ENCODE measurements around the gene BIRC6.

BIRC6 gene

DNA sequence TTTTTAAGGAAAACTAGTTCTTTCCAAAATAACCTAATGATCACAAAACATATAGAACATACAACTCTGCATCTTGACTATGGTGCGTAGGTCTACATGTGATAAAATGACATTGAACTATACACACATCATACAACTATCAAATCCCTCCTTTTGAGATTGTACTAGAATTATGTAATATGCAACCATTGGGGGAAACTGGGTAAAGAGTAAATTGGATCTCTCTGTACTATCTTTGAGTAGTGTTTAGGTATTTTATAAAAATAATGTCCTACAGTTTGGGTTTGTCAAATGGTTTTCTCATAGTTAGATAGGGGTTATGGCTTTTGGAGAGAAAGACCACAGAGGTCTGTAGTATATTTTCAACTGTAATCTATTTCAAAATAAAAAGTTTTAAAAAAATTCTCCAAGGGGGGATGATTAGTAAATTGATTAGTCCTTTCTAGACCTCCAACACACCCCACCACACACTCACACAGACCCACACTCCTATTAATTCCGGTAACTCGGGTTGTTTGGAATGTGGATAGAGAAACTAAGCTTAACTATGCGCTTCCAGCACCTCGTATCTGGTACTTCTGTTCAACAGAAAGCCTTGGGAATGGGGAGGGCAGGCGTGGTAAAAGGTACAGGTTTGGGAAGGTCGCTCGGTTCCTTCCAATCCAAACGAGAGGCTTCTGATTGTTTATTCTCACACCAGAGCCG is 695 bp upstream of the BIRC6 start:
- Histone ChIP-seq H3F3A (ENCODE audit: insufficient read depth, low read length) (no peaks in the 10 kb centered on the region; the same call in 1 of the 2 replicates), H3K4me1 (ENCODE audit: insufficient read depth, low read length, severe bottlenecking) (peaks cover 33% of the 10 kb centered on the region), H3K4me2 (ENCODE audit: low read length) (peak overlapping the region; percentile 99), H3K27ac (ENCODE audit: low read depth, low read length, poor library complexity, severe bottlenecking) (peak overlapping the region; percentile 78), H3K79me2 (ENCODE audit: insufficient read depth, low read length) (peaks cover 37% of the 10 kb centered on the region), H2AFZ (ENCODE audit: low read length) (0 out of 2 replicates have a peak overlapping the region, but pooled peaks have one; percentile 5), H3K27me3 (ENCODE audit: insufficient read depth, low read length) (no peaks in the 10 kb centered on the region), H3K36me3 (ENCODE audit: insufficient read depth, low read length) (peaks cover 15% of the 10 kb centered on the region), H3K4me3 (ENCODE audit: low read depth, low read length, poor library complexity, severe bottlenecking) (peak overlapping the region; percentile 99), H4K20me1 (ENCODE audit: insufficient read depth, low read length) (no peaks in the 10 kb centered on the region), H3K9me2 (ENCODE audit: low read depth, low read length) (no peaks in the 10 kb centered on the region), H3K9ac (ENCODE audit: low read length) (peak overlapping the region; percentile 99), H3K9me3 (ENCODE audit: low read length) (no peaks in the 10 kb centered on the region)
- TF ChIP-seq EZH2 (IDR thresholded peaks at IDR 0.05; ENCODE audit: borderline replicate concordance, low read length) = no peak
- TF ChIP-seq, protein P1, sequence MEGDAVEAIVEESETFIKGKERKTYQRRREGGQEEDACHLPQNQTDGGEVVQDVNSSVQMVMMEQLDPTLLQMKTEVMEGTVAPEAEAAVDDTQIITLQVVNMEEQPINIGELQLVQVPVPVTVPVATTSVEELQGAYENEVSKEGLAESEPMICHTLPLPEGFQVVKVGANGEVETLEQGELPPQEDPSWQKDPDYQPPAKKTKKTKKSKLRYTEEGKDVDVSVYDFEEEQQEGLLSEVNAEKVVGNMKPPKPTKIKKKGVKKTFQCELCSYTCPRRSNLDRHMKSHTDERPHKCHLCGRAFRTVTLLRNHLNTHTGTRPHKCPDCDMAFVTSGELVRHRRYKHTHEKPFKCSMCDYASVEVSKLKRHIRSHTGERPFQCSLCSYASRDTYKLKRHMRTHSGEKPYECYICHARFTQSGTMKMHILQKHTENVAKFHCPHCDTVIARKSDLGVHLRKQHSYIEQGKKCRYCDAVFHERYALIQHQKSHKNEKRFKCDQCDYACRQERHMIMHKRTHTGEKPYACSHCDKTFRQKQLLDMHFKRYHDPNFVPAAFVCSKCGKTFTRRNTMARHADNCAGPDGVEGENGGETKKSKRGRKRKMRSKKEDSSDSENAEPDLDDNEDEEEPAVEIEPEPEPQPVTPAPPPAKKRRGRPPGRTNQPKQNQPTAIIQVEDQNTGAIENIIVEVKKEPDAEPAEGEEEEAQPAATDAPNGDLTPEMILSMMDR (IDR thresholded peaks at IDR 0.05; ENCODE audit: low read length) = no peak

DNA sequence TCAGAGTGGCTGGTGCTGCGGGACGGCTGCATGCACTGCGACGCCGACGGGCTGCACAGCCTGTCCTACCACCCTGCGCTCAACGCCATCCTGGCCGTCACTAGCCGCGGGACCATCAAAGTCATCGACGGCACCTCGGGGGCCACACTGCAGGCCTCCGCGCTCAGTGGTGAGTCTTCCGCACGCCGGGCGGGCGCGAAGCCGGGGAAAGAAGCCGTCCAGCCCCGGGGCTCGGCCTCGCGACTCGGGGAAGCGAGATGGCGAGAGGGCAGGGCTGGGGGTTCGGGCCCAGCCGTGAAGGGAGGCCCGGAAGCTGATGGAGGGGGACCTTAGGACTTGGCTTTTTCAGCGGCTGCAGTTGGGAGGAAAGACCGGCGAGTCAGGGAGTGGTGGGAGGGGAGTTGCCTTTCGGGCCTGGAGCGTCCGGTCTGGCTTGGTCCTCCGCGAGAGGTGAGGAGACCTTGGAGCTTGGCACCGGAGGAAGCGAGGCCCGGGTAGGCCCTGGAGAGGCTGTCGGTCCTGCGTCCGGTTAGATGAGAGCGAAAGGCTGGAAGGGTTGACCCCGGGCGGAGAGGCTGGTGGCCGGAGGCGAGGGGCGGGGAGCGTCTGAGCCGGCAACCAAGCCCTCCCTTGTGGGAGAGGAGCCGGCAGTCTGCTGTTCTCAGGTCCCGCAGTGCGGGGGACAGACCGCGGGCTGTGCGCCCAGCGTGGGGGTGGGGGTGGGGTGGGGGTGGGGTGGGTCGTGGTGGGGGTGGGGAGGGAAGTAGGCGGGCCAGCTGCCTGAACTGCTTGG is 691 bp downstream of the BIRC6 start:
- Histone ChIP-seq H3K27ac (ENCODE audit: low read depth, low read length, poor library complexity, severe bottlenecking) (peak overlapping the region; percentile 78), H3F3A (ENCODE audit: insufficient read depth, low read length) (no peaks in the 10 kb centered on the region; the same call in 1 of the 2 replicates), H3K4me2 (ENCODE audit: low read length) (peak overlapping the region; percentile 99), H3K27me3 (ENCODE audit: insufficient read depth, low read length) (no peaks in the 10 kb centered on the region), H3K9me2 (ENCODE audit: low read depth, low read length) (no peaks in the 10 kb centered on the region), H4K20me1 (ENCODE audit: insufficient read depth, low read length) (no peaks in the 10 kb centered on the region), H3K4me3 (ENCODE audit: low read depth, low read length, poor library complexity, severe bottlenecking) (peak overlapping the region; percentile 99), H2AFZ (ENCODE audit: low read length) (0 out of 2 replicates have a peak overlapping the region, but pooled peaks have one; percentile 44), H3K9me3 (ENCODE audit: low read length) (peaks cover 3% of the 10 kb centered on the region; the same call in 1 of the 2 replicates), H3K9ac (ENCODE audit: low read length) (peak overlapping the region; percentile 99), H3K4me1 (ENCODE audit: insufficient read depth, low read length, severe bottlenecking) (peaks cover 33% of the 10 kb centered on the region), H3K79me2 (ENCODE audit: insufficient read depth, low read length) (peaks cover 51% of the 10 kb centered on the region), H3K36me3 (ENCODE audit: insufficient read depth, low read length) (peaks cover 27% of the 10 kb centered on the region)
- TF ChIP-seq, protein P1 (IDR thresholded peaks at IDR 0.05; ENCODE audit: low read length) = no peak
- TF ChIP-seq EZH2 (IDR thresholded peaks at IDR 0.05; ENCODE audit: borderline replicate concordance, low read length) = no peak

DNA sequence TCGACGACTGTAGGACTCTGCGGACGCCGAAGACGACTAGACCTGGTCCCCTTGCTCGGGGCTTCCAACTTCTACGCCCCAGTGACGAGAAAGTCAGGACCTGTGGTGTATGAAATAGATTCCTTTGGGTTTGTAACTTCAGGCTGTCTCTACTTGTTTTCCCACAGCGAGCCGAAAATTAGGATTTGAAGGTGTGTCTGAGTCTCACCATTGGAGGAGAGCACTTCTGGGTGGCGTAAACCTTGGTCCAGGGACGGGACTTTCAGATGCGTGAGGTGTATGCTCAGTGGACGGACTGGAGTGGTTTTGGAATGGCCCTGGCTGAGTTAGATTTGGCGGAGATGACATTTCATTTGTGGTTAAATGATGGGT is 1.3 kb downstream of the BIRC6 start:
- H3K9me2 ChIP-seq (ENCODE audit: low read depth, low read length) = no peaks in the 10 kb centered on the region
- peaks cover 27% of the 10 kb centered on the region for H3K36me3 ChIP-seq (ENCODE audit: insufficient read depth, low read length)
- peak overlapping the region; percentile 99 for H3K4me2 ChIP-seq (ENCODE audit: low read length)
- H3K79me2 ChIP-seq (ENCODE audit: insufficient read depth, low read length) = peaks cover 57% of the 10 kb centered on the region
- peak overlapping the region; percentile 44 for H3K27ac ChIP-seq (ENCODE audit: low read depth, low read length, poor library complexity, severe bottlenecking)
- no peak overlapping the region for H2AFZ ChIP-seq (ENCODE audit: low read length)
- TF ChIP-seq, protein P1 (IDR thresholded peaks at IDR 0.05; ENCODE audit: low read length) = no peak
- no peak for TF ChIP-seq EZH2 (IDR thresholded peaks at IDR 0.05; ENCODE audit: borderline replicate concordance, low read length)
- H3F3A ChIP-seq (ENCODE audit: insufficient read depth, low read length) = no peaks in the 10 kb centered on the region; the same call in 1 of the 2 replicates
- H3K27me3 ChIP-seq (ENCODE audit: insufficient read depth, low read length) = no peaks in the 10 kb centered on the region
- H3K4me1 ChIP-seq (ENCODE audit: insufficient read depth, low read length, severe bottlenecking) = peaks cover 39% of the 10 kb centered on the region
- H3K9me3 ChIP-seq (ENCODE audit: low read length) = peaks cover 3% of the 10 kb centered on the region; the same call in 1 of the 2 replicates
- peak overlapping the region; percentile 99 for H3K4me3 ChIP-seq (ENCODE audit: low read depth, low read length, poor library complexity, severe bottlenecking)
- H3K9ac ChIP-seq (ENCODE audit: low read length) = peak overlapping the region; percentile 89
- H4K20me1 ChIP-seq (ENCODE audit: insufficient read depth, low read length) = no peaks in the 10 kb centered on the region

All from OCI-LY1 (cell line).